SK-N-SH (cell line): ENCODE measurements around the gene NXPH4. TPM values are rescaled to one million over a fixed set of nuclear protein-coding genes. Genes with fewer than 3 reads are reported as not detected.

Source experiments
- CTCF ChIA-PET: fragments of 300-600, 350-600 bp; formaldehyde crosslinking; extraction: SDS; loops from one replicate; lab custom pipeline; 2021; lab: Yijun Ruan, JAX
- POLR2A ChIA-PET: fragments of 350-600 bp; sonication (Branson Sonifier 250); formaldehyde crosslinking; extraction: SDS; loops from one replicate; lab custom pipeline; 2020; ENCODE audit warnings: antibody characterized with exemption, inconsistent platforms; lab: Yijun Ruan, JAX
- DNase-seq: peaks from one replicate; pipeline ENCODE4 v3.0.0; 2012
- H2AFZ ChIP-seq: fragments of 200-600 bp; sonication (generic); 2 replicates; pipeline ENCODE4 v1.8.1; 2016; ENCODE audit warnings: antibody characterized with exemption, mild to moderate bottlenecking, low read depth
- H3F3A ChIP-seq: fragments of 200-600 bp; sonication (generic); replicated peaks from 2 replicates; pipeline ENCODE3; 2016; ENCODE audit warnings: antibody characterized with exemption, mild to moderate bottlenecking; ENCODE audit not compliant: insufficient read depth
- H3K27ac ChIP-seq, 2 experiments: fragments of 200-500 bp in 1 of 2; fragments of 200-600 bp in 1 of 2; sonication (Bioruptor generic) in 1 of 2; sonication (generic), shearing (Covaris generic) in 1 of 2; 2 replicates each; pipeline versions ENCODE4 v1.5.1 to v1.6.1; 2014 to 2016; ENCODE audit warnings: low read depth in 2 of 2, inconsistent platforms in 1 of 2, low read length in 1 of 2, mild to moderate bottlenecking in 1 of 2, mixed read lengths in 1 of 2
- H3K27me3 ChIP-seq: fragments of 200-600 bp; sonication (generic), shearing (Covaris generic); 2 replicates; pipeline ENCODE4 v1.6.1; 2016; ENCODE audit warnings: mixed run types; ENCODE audit not compliant: insufficient read depth
- H3K36me3 ChIP-seq, 2 experiments: fragments of 200-500 bp in 1 of 2; fragments of 200-600 bp in 1 of 2; sonication (Bioruptor generic) in 1 of 2; sonication (generic) in 1 of 2; replicated peaks in 1 of 2; 2 replicates each; pipeline versions ENCODE3 to v1.5.1; 2014 to 2016; ENCODE audit warnings: low read length in 1 of 2, mild to moderate bottlenecking in 1 of 2; ENCODE audit not compliant: insufficient read depth in 2 of 2, control insufficient read depth in 1 of 2
- H3K4me1 ChIP-seq, 2 experiments: fragments of 200-500 bp in 1 of 2; fragments of 200-600 bp in 1 of 2; sonication (Bioruptor generic) in 1 of 2; sonication (generic), shearing (Covaris generic) in 1 of 2; 2 replicates each; pipeline versions ENCODE4 v1.5.1 to v1.6.1; 2014 to 2016; ENCODE audit warnings: low read depth in 1 of 2, low read length in 1 of 2, mixed run types in 1 of 2; ENCODE audit not compliant: insufficient read depth in 2 of 2, control insufficient read depth in 1 of 2
- H3K4me2 ChIP-seq: fragments of 200-600 bp; sonication (generic), shearing (Covaris generic); 2 replicates; pipeline ENCODE4 v1.6.1; 2017; ENCODE audit warnings: mixed run types
- H3K4me3 ChIP-seq, 2 experiments: fragments of 200-500 bp in 1 of 2; fragments of 200-600 bp in 1 of 2; sonication (Bioruptor generic) in 1 of 2; sonication (generic), shearing (Covaris generic) in 1 of 2; 2 replicates each; pipeline versions ENCODE4 v1.5.1 to v1.8.1; 2014 to 2016; ENCODE audit warnings: low read depth in 2 of 2, inconsistent platforms in 1 of 2, low read length in 1 of 2, mild to moderate bottlenecking in 1 of 2, mixed read lengths in 1 of 2, moderate library complexity in 1 of 2
- H3K79me2 ChIP-seq: fragments of 200-600 bp; sonication (generic); 2 replicates; pipeline ENCODE4 v1.8.1; 2017; ENCODE audit warnings: mild to moderate bottlenecking; ENCODE audit not compliant: insufficient read depth
- H3K9ac ChIP-seq: fragments of 200-600 bp; sonication (generic); 2 replicates; pipeline ENCODE4 v1.6.1; 2017; ENCODE audit warnings: mixed run types
- H3K9me2 ChIP-seq: fragments of 200-600 bp; sonication (generic); 2 replicates; pipeline ENCODE4 v1.6.1; 2017; ENCODE audit warnings: mixed run types
- H3K9me3 ChIP-seq: fragments of 200-600 bp; sonication (generic); 2 replicates; pipeline ENCODE4 v1.6.1; 2017; ENCODE audit warnings: mixed run types, mild to moderate bottlenecking, moderate library complexity
- H4K20me1 ChIP-seq: fragments of 200-600 bp; sonication (generic); 2 replicates; pipeline ENCODE4 v1.6.1; 2017; ENCODE audit warnings: mild to moderate bottlenecking, mixed run types; ENCODE audit not compliant: insufficient read depth
- CHD2 ChIP-seq: fragments of 150-350 bp; IDR thresholded peaks from 2 replicates; pipeline ENCODE4 v1.6.1; 2018; ENCODE audit warnings: low read length; ENCODE audit not compliant: partially characterized antibody
- FOXJ3 ChIP-seq: sonication (generic); formaldehyde crosslinking; IDR thresholded peaks from 2 replicates; pipeline ENCODE4 v1.5.1; 2020; ENCODE audit warnings: mild to moderate bottlenecking, missing genetic modification reagents
- MAX ChIP-seq: IDR thresholded peaks from 2 replicates; pipeline ENCODE4 v1.4.0; 2012; ENCODE audit warnings: low read depth
- MEF2A ChIP-seq: IDR thresholded peaks from 2 replicates; pipeline ENCODE4 v1.4.0; 2012; ENCODE audit warnings: low read depth, borderline replicate concordance
- NRF1 ChIP-seq: IDR thresholded peaks from 2 replicates; pipeline ENCODE4 v1.6.1; 2012; ENCODE audit warnings: low read depth, mild to moderate bottlenecking, low read length
- PBX3 ChIP-seq: IDR thresholded peaks from 2 replicates; pipeline ENCODE4; 2012
- RAD21 ChIP-seq: IDR thresholded peaks from 2 replicates; pipeline ENCODE4 v1.6.1; 2012; ENCODE audit warnings: mild to moderate bottlenecking, low read length
- RCOR1 ChIP-seq: fragments of 150-350 bp; IDR thresholded peaks from 2 replicates; pipeline ENCODE4 v1.6.1; 2017; ENCODE audit warnings: antibody characterized with exemption, low read length
- RFX5 ChIP-seq: IDR thresholded peaks from 2 replicates; pipeline ENCODE4 v1.6.1; 2012; ENCODE audit warnings: mild to moderate bottlenecking, improper control_type of control experiment, low read length
- SIN3A ChIP-seq: IDR thresholded peaks from 2 replicates; pipeline ENCODE4 v1.6.1; 2012; ENCODE audit warnings: low read depth, mild to moderate bottlenecking, low read length, moderate library complexity, borderline replicate concordance
- SMC3 ChIP-seq: IDR thresholded peaks from 2 replicates; pipeline ENCODE4 v1.6.1; 2012; ENCODE audit warnings: low read depth, low read length, improper control_type of control experiment
- TAF1 ChIP-seq: IDR thresholded peaks from 2 replicates; pipeline ENCODE4 v1.6.1; 2012; ENCODE audit warnings: low read depth, mild to moderate bottlenecking, low read length, moderate library complexity, borderline replicate concordance
- TCF12 ChIP-seq: IDR thresholded peaks from 2 replicates; pipeline ENCODE4 v1.4.0; 2012
- TEAD4 ChIP-seq: IDR thresholded peaks from 2 replicates; pipeline ENCODE4 v1.4.0; 2012; ENCODE audit warnings: mild to moderate bottlenecking, borderline replicate concordance; ENCODE audit not compliant: insufficient read depth
- USF2 ChIP-seq: fragments of 150-350 bp; IDR thresholded peaks from 2 replicates; pipeline ENCODE4 v1.6.1; 2017; ENCODE audit warnings: antibody characterized with exemption, low read length, low read depth, borderline replicate concordance
- ZBTB33 ChIP-seq: IDR thresholded peaks from 2 replicates; pipeline ENCODE4 v1.4.0; 2012; ENCODE audit warnings: low read depth, borderline replicate concordance
- WGBS: methylation state at CpG from one replicate; pipeline ENCODE4 v1.1.6; 2017; ENCODE audit warnings: low lambda C conversion rate; 5-methylcytosine and 5-hydroxymethylcytosine counted together
- polyA plus RNA-seq, 3 experiments: library from polyadenylated mRNA; depleted of rRNA; stranded (reverse); fragments of >200 nt; gene quantifications; 2 replicates each; pipeline ENCODE4 v1.2.3, GENCODE V29; 2012
- TF ChIP-seq, protein P1 (sequence below): IDR thresholded peaks from 2 replicates; pipeline ENCODE4 v1.4.0; 2012; ENCODE audit warnings: low read depth, borderline replicate concordance
- TF ChIP-seq, protein P2 (sequence below): fragments of 150-350 bp; IDR thresholded peaks from 2 replicates; pipeline ENCODE4 v1.6.1; 2016; ENCODE audit warnings: mild to moderate bottlenecking, low read depth, low read length

Gene NXPH4
- polyA plus RNA-seq, 1 of the 3 experiments (the other 2 are of a cell fraction), result 0.31 TPM

- Histone ChIP-seq H3F3A (peaks cover 9% of the 10 kb centered on the region), H3K4me1 (peaks cover 0 to 29% of the 10 kb centered on the region in 2 experiments; a peak in 1 of 4 replicates), H3K9me3 (no peaks in the 10 kb centered on the region), H2AFZ (no peak overlapping the region), H3K79me2 (no peaks in the 10 kb centered on the region), H3K9ac (no peak overlapping the region), H3K27me3 (peaks cover 50% of the 10 kb centered on the region), H3K4me2 (no peak overlapping the region), H3K9me2 (no peaks in the 10 kb centered on the region), H4K20me1 (0 out of 2 replicates have a peak, but pooled peaks cover 6% of the 10 kb centered on the region), H3K36me3 (no peaks in the 10 kb centered on the region), H3K4me3 (no peak overlapping the region), H3K27ac (no peak overlapping the region)
- TF ChIP-seq SIN3A, result no peak
- no peak for TF ChIP-seq MEF2A
- TF ChIP-seq SMC3, result no peak
- no peak for TF ChIP-seq NRF1
- no peak for TF ChIP-seq TAF1
- no peak for TF ChIP-seq TEAD4
- TF ChIP-seq ZBTB33, result no peak
- no peak for TF ChIP-seq RCOR1
- no peak for TF ChIP-seq CHD2
- no peak for TF ChIP-seq USF2
- no peak for TF ChIP-seq RFX5
- TF ChIP-seq PBX3, result no peak
- TF ChIP-seq, protein P1, sequence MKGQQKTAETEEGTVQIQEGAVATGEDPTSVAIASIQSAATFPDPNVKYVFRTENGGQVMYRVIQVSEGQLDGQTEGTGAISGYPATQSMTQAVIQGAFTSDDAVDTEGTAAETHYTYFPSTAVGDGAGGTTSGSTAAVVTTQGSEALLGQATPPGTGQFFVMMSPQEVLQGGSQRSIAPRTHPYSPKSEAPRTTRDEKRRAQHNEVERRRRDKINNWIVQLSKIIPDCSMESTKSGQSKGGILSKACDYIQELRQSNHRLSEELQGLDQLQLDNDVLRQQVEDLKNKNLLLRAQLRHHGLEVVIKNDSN, result no peak
- no peak for TF ChIP-seq TCF12
- TF ChIP-seq FOXJ3 (CRISPR knock-in tag), result no peak
- TF ChIP-seq RAD21, result no peak
- TF ChIP-seq, protein P2, sequence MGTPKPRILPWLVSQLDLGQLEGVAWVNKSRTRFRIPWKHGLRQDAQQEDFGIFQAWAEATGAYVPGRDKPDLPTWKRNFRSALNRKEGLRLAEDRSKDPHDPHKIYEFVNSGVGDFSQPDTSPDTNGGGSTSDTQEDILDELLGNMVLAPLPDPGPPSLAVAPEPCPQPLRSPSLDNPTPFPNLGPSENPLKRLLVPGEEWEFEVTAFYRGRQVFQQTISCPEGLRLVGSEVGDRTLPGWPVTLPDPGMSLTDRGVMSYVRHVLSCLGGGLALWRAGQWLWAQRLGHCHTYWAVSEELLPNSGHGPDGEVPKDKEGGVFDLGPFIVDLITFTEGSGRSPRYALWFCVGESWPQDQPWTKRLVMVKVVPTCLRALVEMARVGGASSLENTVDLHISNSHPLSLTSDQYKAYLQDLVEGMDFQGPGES, result no peak
- TF ChIP-seq MAX, result no peak
- ChIA-PET POLR2A (interaction anchor here (1.1 kb wide), 1 partner anchor 11 kb away, joined by 3 read pairs; the partner anchor contains the start of gene SHMT2), CTCF (interaction anchor here (1.0 to 15.9 kb wide), 4 partner anchors 10 to 241 kb away, joined by 4 to 937 read pairs (median 21); partner anchors contain the start of genes GLI1, SHMT2 and STAC3)
- DNase-seq, result peak; percentile 50
- WGBS, result 85% methylated on average over 5 of the region's 5 CpGs
These were observed 1.6 kb downstream of the NXPH4 start for GRCh38 chr12:57218030-57218853.
